ENCODE measurements around the gene SUPT20HL1.

The SUPT20HL1 gene

GRCh38 chrX:24399550-24399949 is 39.1 kb downstream of the SUPT20HL1 start:
- TF ChIP-seq, protein P1, sequence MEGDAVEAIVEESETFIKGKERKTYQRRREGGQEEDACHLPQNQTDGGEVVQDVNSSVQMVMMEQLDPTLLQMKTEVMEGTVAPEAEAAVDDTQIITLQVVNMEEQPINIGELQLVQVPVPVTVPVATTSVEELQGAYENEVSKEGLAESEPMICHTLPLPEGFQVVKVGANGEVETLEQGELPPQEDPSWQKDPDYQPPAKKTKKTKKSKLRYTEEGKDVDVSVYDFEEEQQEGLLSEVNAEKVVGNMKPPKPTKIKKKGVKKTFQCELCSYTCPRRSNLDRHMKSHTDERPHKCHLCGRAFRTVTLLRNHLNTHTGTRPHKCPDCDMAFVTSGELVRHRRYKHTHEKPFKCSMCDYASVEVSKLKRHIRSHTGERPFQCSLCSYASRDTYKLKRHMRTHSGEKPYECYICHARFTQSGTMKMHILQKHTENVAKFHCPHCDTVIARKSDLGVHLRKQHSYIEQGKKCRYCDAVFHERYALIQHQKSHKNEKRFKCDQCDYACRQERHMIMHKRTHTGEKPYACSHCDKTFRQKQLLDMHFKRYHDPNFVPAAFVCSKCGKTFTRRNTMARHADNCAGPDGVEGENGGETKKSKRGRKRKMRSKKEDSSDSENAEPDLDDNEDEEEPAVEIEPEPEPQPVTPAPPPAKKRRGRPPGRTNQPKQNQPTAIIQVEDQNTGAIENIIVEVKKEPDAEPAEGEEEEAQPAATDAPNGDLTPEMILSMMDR (IDR thresholded peaks at IDR 0.05; ENCODE audit: insufficient read depth, missing control alignments), result no peak
- FAIRE-seq (no peak), DNase-seq (ENCODE audit: insufficient read length, low spot score) (no peak)

DNA sequence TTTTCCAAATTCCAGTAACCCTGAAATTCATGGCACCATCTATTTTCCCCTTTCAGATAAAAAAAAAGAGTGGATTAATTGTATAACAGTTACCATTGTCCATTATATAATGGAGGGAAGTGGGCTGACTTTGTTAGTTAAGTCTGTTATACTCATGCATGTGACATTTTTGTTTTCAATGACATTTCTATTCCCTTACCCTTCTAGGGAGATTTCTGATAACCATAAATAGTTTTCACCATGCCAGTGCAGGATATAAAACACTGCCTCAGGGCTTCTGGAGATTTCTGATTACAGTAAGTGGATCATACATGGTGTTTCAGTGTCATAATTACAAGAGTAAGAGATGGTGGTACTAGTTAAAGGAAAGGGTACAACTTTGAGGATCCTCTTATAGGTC is 45.5 kb downstream of the SUPT20HL1 start:
- TF ChIP-seq, protein P1 (IDR thresholded peaks at IDR 0.05; ENCODE audit: insufficient read depth, missing control alignments), result no peak
- no peak for DNase-seq (ENCODE audit: insufficient read length, low spot score)
- no peak for FAIRE-seq

Measured in D721Med (cell line).